MM.1S (cell line): ENCODE data around the gene BRD4.

Experiments used
- CTCF ChIP-seq: fragments of 300-600 bp; sonication (generic); IDR thresholded peaks from 2 replicates; pipeline ENCODE4 v1.5.1; 2016; ENCODE audit warnings: antibody characterized with exemption, low read length, mixed read lengths
- EZH2 ChIP-seq: fragments of 300-600 bp; sonication (generic); optimal IDR thresholded peaks from 2 replicates; pipeline ENCODE3; 2017; ENCODE audit warnings: low read depth, mild to moderate bottlenecking, antibody characterized with exemption, low read length, mixed read lengths

- no peak for TF ChIP-seq CTCF
- no peak for TF ChIP-seq EZH2
Observed at GRCh38 chr19:15240515-15240914, 91.8 kb downstream of the BRD4 start.
